ENCODE data around the gene GCLM. TPM values are rescaled to one million over a fixed set of nuclear protein-coding genes. Genes with fewer than 3 reads are reported as not detected.

Gene GCLM
- total and polyA plus RNA-seq, 8 donors: 3.8 to 20.9 (median 9.0) TPM

- 54 to 65% (median 55%) methylated on average over 4 of the region's 4 CpGs for WGBS, 5 donors
- no peak for TF ChIP-seq POLR2AphosphoS5 (IDR thresholded peaks at IDR 0.05)
- TF ChIP-seq CTCF (IDR thresholded peaks at IDR 0.05): no peak
- TF ChIP-seq EP300 (IDR thresholded peaks at IDR 0.05): no peak
- TF ChIP-seq POLR2A (IDR thresholded peaks at IDR 0.05): no peak
These were observed 60.8 kb downstream of the GCLM start for GRCh38 chr1:93848350-93848883.

DNA sequence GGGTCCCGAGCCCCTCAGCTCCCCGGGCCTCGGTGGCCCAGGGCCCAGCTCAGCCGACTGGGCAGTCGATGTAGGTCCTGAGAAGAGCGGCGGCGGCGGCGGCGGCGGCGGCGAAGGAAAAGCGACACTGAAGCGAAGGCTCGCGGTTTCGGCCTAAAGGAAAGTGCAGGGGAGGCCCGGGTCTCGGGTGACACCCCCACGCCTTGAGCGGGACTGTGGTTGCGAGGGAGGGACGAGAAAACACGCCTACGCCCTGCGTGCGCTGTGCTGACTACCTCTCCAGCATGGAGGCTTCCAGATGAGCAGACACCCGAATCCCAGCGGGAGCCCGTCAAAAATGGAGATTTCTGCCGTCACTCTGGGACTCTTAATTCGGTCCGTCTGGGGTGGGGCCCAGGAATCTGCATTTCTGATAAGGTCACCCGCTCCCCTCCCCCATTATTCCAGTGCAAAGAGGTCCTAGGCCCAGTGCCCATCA, 61.4 kb downstream of the GCLM start:
- WGBS, 5 donors: 0 to 1% (median 1%) methylated on average over 18 to 36 of the region's 36 CpGs
- no peak for TF ChIP-seq POLR2A (IDR thresholded peaks at IDR 0.05)
- TF ChIP-seq POLR2AphosphoS5 (IDR thresholded peaks at IDR 0.05): peak in 1 of 3 donors; percentile 3
- no peaks in the 10 kb centered on the region for H3K9me3 ChIP-seq
- H3K4me1 ChIP-seq: peaks cover 5 to 36% (median 33%) of the 10 kb centered on the region in 4 donors
- intact Hi-C loops (cut with DNase I; ENCODE audit: low total_unique reads): loop anchor here (10.0 kb wide), 1 partner anchor 213 kb away; no protein-coding TSS in a partner anchor
- peak; percentile 63 to 87 for DNase-seq
- no peaks in the 10 kb centered on the region for H3K27me3 ChIP-seq
- no peaks in the 10 kb centered on the region for H3K36me3 ChIP-seq
- peak overlapping the region; percentile 89 to 100 (median 99) for H3K27ac ChIP-seq
- peak overlapping the region; percentile 68 to 81 (median 72) for H3K4me3 ChIP-seq

More at GRCh38 chr1:93848350-93848883, 60.8 kb downstream of the GCLM start:
- Histone ChIP-seq H3K4me1 (peaks cover 5 to 36% (median 33%) of the 10 kb centered on the region in 4 donors), H3K36me3 (no peaks in the 10 kb centered on the region), H3K9me3 (no peaks in the 10 kb centered on the region), H3K27ac (peak overlapping the region in 4 of 5 donors; percentile 89 to 99 (median 98)), H3K4me3 (peak overlapping the region; percentile 68 to 81 (median 72)), H3K27me3 (no peaks in the 10 kb centered on the region)
- no peak for DNase-seq
- intact Hi-C loops (cut with DNase I; ENCODE audit: low total_unique reads): loop anchor here (10.0 kb wide), 1 partner anchor 214 kb away; no protein-coding TSS in a partner anchor

DNA sequence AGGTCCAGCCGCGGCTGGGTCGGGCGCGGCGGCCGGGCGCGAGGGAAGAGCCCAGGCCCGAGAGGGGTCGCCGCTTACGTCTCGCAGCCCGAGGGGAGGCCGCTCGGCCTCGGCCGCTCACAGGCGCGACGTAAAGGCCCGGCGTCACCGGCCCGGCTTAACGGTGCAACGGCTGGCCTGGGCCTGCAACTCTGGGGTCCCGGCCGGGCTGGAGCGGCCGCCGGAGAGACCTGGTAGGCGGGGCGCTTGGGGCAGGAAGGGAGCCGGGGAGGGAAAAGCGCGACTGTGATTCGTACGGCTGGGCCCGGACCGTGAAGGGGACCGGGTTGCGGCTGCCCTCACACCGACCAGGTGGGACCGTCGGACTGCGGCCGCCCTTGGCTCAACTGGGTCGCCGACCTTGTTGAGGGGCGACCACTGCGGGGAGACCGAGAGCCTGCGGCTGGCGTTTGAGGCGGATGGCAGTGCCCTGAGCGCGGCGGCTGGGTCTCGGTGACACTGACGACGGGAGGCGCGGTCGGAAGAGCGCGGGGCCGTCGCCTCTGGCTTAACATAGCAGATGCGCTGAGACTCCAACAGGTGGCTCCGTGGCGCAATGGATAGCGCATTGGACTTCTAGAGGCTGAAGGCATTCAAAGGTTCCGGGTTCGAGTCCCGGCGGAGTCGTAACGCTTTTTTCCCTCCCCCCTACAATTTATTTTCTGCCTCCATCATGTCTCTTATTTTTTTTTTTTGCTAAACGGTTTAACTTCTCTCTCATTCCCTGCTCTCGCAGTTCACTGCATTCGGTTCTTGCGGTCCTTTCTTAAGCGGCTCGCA, 62.0 kb downstream of the GCLM start:
- intact Hi-C loops (cut with DNase I; ENCODE audit: low total_unique reads): loop anchor here (10.0 kb wide), 1 partner anchor 212 kb away; no protein-coding TSS in a partner anchor
- Histone ChIP-seq H3K27ac (peak overlapping the region; percentile 89 to 100 (median 99)), H3K4me1 (peaks cover 5 to 36% (median 33%) of the 10 kb centered on the region in 4 donors), H3K4me3 (peak overlapping the region; percentile 68 to 81 (median 72)), H3K36me3 (no peaks in the 10 kb centered on the region), H3K9me3 (no peaks in the 10 kb centered on the region), H3K27me3 (no peaks in the 10 kb centered on the region)
- peak; percentile 89 to 98 for DNase-seq
- TF ChIP-seq POLR2A (IDR thresholded peaks at IDR 0.05) (no peak), POLR2AphosphoS5 (IDR thresholded peaks at IDR 0.05) (peak; percentile 45 to 78 (median 56))
- 0 to 1% (median 0%) methylated on average over 16 to 79 of the region's 86 CpGs for WGBS, 5 donors

GRCh38 chr1:93846206-93846991, 62.8 kb downstream of the GCLM start:
- WGBS, 5 donors: 0 to 1% (median 1%) methylated on average over 25 to 92 of the region's 94 CpGs
- peaks cover 5 to 36% (median 33%) of the 10 kb centered on the region in 4 donors for H3K4me1 ChIP-seq
- no peaks in the 10 kb centered on the region for H3K36me3 ChIP-seq
- TF ChIP-seq POLR2AphosphoS5 (IDR thresholded peaks at IDR 0.05) (peak; percentile 39 to 69 (median 67)), CTCF (IDR thresholded peaks at IDR 0.05) (peak in 4 of 7 experiments; percentile 9 to 44 (median 20)), EP300 (IDR thresholded peaks at IDR 0.05) (no peak), POLR2A (IDR thresholded peaks at IDR 0.05) (peak in 1 of 4 donors; percentile 20)
- peak; percentile 89 to 96 for DNase-seq
- peak overlapping the region; percentile 89 to 100 (median 99) for H3K27ac ChIP-seq
- intact Hi-C loops (cut with DNase I; ENCODE audit: low total_unique reads): loop anchor here (10.0 kb wide), 1 partner anchor 212 kb away; no protein-coding TSS in a partner anchor
- peak overlapping the region; percentile 68 to 81 (median 72) for H3K4me3 ChIP-seq
- H3K27me3 ChIP-seq: no peaks in the 10 kb centered on the region
- no peaks in the 10 kb centered on the region for H3K9me3 ChIP-seq

All from stomach (tissue), 9 donors.